G401.6 (cell line): ENCODE data around the gene CDCA3.
"Not testable (repeated sequence)": the region's sequence is repeated elsewhere in the genome, so short reads cannot be mapped to it uniquely, and the experiment has no call there.

ENCODE experiments used
- FAIRE-seq: peaks from 2 replicates; lab custom pipeline; 2012; peaks lifted over from hg19 to GRCh38; lab: Jason Lieb, UNC

Gene CDCA3

DNA sequence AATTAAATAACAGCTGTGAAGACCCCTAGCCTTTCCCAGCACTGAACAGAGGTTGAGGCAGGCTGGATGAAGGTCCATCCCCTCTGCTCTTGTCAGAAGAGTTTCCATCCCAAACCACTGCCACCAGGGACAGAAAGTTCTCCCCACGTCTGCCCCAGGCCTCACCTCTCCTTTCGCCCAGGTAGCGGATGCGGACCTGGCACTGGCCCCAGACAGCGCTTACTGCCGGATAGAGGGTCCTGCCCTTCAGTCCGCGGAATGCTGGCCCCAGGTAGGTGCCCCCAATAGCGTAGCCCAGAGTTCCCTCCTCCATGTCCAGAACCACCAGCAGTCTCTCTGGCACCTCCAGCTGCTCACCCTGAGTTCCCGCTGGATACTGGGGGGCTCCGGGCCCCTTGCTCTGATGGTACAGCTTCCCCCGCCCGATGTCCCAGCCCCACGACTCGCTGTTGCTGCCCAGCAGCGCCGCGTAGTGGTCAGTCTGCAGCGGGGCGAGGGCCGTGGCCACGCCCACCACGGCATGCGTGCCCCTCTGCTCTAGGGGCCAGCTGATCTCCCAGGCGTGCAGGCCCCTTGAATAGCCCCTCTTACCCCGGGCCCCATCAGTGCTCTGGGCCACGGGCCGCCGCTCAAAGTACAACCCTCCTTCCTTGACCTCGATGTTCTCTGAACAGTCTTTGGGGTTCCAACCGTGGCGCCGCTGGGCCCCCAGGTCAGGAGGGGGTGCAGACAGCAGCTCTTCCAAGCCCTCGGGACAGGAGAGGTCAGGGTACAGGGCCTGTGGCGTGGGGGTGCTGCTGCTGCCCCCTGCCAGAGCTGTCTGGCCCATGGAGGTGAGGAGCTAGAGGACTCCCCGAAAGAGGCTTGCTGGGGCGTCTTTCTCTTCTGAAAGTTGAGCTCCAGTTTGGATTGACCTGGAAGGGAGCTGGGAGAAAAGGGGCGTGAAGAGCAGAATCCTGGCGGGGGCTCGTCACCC is 21.3 kb upstream of the CDCA3 start:
- no peak for FAIRE-seq

GRCh38 chr12:6871052-6871957 is 20.2 kb upstream of the CDCA3 start:
- peak; percentile 41 for FAIRE-seq

DNA sequence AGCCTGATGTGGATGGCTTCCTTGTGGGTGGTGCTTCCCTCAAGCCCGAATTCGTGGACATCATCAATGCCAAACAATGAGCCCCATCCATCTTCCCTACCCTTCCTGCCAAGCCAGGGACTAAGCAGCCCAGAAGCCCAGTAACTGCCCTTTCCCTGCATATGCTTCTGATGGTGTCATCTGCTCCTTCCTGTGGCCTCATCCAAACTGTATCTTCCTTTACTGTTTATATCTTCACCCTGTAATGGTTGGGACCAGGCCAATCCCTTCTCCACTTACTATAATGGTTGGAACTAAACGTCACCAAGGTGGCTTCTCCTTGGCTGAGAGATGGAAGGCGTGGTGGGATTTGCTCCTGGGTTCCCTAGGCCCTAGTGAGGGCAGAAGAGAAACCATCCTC is 19.2 kb upstream of the CDCA3 start:
- FAIRE-seq: not testable (repeated sequence)

GRCh38 chr12:6869049-6870021 is 18.2 kb upstream of the CDCA3 start:
- FAIRE-seq: no peak

DNA sequence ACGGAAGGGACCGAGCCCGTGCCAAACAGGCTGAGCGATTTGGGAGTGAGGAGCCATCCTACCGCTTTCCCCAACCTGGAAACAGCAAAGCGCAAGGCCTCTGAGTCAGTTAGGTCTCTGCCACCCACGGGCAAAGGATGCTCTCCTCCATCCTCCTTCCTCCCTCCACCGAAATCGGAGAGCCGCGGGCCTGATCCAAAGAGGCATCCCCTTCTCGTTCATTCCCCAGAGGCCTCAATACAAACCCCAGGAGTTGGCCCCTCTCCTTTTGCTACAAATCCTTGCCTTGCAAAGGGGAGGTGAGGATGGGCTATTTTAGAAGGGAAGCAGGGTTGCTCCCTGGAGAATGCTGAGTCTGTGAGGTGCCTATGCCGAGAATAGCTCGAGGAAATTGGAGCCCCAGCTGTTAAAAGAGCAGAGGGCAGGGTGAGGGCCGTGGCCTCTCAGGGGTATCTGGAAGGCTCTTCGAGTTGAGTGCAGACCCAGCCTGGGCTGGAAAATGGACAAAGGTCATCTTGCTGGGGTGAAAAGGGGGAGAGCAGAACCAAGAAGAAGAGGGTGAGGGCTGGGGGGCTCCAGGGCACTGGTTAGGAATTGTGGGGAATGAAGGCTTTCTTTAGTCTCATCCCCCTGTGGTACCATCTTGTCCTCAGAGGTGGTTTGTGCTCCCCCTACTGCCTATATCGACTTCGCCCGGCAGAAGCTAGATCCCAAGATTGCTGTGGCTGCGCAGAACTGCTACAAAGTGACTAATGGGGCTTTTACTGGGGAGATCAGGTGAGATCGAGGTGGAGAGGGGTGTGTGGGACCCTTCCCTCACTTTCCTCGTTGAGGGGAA is 17.3 kb upstream of the CDCA3 start:
- no peak for FAIRE-seq

GRCh38 chr12:6867413-6868210 is 16.5 kb upstream of the CDCA3 start, which contains the start of gene TPI1:
TPI1 (plus strand) TSS chr12:6867531; CDS start chr12:6867567, 36 bp downstream.
- FAIRE-seq: no peak

DNA sequence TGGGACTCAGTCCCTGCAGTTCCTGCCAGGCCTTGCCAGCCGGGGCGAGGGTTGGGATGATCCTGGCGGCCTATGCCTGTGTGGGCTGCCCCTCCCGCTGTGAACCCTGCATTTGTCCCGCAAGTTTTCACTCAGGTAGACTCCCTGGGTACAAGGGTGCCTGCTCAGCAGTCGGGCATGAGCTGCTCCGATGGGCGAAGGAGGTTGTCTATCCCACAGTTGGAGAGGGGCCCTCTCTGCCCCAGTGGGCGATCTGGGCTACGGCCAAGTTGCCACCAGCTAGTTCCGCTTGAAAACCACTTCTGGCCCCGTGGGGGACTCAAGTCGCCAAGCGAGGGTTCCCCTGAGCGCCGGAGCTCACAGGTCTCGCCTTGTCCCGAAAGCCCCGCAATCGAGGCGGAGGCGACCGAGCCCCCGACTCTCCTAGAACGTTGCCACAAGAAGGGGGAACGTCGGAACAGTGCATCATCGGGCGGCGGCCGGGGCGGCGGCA is 15.9 kb upstream of the CDCA3 start:
- FAIRE-seq: no peak

DNA sequence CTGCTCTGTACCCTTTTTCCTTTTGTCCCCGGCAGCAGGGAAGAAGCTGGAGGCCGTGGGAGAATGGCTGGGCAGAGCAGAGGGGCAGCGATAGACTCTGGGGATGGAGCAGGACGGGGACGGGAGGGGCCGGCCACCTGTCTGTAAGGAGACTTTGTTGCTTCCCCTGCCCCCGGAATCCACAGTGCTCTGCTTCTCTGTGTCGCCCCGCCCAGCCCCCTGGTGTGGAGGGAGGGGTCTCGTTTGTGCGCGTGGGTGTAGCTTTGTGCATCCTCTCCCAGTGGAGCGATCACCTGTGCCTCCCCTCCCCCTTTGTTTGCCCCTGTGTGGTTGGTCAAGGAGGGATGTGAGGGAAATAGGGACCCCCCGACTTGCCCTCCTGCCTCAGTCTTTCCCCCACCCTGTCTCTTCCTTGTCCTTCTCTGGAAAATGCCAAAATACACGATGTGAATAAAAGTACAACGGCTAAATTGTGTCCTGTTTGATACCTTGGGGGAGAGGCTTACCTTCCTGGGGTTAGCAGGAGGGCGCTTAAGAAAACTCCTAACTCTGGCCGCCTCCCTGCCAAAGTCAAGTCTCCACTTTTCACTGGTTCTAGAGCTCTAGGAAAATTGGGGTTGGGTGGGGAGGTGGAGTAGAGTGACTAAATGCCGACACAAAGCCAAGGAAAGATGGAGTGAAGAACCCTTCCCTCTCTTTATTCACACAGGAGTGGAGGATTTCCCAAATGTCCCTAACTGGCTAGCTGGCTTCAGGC is 15.3 kb upstream of the CDCA3 start:
- no peak for FAIRE-seq

- FAIRE-seq: not testable (repeated sequence)
Observed at GRCh38 chr12:6865307-6865706, 14.2 kb upstream of the CDCA3 start.

DNA sequence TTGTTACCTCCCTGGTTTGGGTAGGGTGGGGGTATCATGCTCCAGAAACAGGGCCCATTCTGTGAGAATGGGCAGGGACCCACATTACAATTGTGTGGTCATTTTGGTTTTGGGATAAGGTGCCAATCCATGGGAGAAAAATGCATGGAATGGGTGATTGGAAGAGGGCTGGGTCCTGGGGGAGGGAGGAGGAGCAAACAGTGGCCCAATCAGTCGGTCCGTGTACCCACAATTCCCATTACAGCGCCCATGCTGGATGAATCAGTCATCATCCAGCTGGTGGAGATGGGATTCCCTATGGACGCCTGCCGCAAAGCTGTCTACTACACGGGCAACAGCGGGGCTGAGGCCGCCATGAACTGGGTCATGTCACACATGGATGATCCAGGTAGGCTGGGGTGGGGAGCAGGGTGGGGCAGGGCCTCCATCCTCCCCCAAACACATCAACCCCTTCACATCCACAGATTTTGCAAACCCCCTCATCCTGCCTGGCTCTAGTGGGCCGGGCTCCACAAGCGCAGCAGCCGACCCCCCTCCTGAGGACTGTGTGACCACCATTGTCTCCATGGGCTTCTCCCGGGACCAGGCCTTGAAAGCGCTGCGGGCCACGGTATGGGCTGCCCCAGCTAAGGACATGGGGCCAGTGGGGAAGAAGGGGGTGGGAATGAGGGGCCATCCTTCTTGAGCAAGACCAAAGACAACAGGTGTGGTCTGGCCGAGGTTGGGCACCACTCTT is 12.7 kb upstream of the CDCA3 start:
- FAIRE-seq: no peak

DNA sequence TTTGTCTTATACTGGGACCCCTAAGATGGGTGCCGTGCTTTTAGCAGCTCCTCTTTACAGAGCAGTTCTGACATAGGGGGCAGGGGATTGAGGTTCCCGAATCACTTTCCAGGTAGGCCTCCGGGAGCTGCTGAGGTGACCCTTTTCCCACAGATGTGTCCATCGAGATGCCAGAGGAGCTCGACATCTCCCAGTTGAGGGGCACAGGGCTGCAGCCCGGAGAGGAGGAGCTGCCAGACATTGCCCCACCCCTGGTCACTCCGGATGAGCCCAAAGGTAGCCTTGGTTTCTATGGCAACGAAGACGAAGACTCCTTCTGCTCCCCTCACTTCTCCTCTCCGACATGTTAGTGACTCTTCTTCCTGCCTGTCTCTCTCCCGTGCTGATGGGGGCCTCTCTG is 11.9 kb upstream of the CDCA3 start:
- FAIRE-seq: no peak

GRCh38 chr12:6861391-6861790 is 10.3 kb upstream of the CDCA3 start:
- FAIRE-seq: no peak

GRCh38 chr12:6860942-6861341 is 9.9 kb upstream of the CDCA3 start:
- FAIRE-seq: no peak

DNA sequence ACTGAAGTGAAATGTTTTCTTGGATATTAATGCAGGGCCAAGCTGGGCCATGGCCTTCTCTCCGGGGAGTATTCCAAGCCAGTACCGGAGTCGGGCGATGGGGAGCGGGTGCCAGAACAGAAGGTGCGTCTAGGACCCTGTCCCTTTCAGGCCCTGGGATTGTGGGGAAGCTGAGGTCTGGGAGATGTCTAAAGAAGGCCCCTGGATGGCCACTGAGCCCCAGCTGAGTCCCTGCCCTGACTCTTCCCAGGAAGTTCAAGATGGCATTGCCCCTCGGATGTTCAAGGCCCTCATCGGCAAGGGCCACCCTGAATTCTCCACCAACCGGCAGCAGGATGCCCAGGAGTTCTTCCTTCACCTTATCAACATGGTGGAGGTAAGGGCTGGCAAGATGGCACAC is 9.0 kb upstream of the CDCA3 start:
- no peak for FAIRE-seq

DNA sequence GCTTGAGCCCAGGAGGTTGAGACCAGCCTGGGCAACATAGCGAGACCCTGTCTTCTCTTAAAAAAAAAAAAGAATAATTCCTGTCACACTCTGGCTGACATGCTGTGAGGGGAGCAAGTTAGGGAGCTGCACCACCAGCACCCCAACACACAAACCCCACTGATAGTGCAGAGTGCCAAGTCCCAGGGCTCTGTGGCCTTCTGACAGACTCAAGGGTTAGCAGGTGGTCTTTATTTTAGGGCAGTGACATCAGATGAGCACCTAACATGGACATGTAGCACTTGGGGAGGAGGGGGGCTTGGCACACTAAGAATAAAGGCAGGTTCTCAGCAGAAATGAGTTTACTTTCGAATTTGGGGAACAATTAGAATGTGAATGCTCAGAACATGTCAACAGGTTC is 7.7 kb upstream of the CDCA3 start:
- no peak for FAIRE-seq

DNA sequence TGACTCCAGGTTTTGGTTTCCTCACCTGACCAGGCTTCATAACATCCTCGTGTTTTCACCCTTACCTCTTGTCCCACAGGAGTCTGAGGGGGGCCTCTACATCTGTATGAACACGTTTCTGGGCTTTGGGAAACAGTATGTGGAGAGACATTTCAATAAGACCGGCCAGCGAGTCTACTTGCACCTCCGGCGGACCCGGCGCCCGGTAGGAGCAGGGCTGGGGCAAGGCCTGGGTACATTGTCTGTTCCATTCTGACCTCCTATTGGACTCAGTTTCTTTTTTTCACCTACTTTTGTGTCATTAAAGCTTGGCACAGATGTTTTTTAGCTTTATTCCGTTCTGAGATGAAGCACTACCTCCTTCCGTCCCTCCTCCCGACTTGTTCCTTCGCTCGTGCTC is 4.2 kb upstream of the CDCA3 start:
- FAIRE-seq: no peak

DNA sequence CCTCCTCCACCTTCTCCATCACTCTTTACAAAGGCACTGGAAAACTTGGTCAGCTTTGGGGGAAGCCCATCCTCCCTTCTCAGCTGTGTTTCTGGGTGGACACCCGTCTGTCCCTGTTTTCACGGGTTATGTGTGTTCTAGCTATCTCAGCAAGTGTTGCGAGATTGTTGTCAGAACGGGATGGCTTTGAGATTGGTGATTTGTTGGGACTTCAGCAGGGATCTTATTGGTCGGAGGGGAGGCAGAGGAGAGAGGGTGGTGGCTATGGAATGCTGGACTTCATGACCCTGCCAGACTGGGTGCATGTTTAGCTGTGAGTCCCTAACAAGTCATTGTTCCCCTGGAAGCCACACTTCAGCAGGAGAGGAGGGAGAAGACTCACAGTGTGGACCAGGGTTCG is 3.0 kb upstream of the CDCA3 start:
- FAIRE-seq: no peak

DNA sequence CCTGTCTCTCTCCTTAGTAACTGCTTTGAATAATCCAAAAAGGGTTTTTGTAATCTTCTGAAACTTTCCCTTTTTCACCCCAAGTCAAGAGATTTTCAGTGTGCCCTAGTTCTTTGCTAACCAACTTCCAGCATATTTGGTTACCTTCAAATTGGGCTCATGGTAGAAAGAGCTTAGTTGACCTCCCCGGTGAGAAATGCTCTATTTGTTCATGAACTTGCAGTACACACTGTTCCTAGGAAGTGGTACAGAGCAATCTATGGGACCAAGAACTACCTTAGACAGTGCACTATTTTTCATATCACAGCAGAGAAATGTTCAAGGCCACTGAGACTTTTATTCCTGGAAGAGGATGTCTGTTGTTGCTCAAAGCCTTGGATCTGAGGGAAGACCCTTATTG is 2.5 kb upstream of the CDCA3 start:
- FAIRE-seq: no peak
